VCaP (cell line): Measurements from ENCODE around the gene SNRNP48.

Experiments used
- H3K27ac ChIP-seq: fragments of 450-650 bp; 2 replicates; pipeline ENCODE4 v1.5.1; 2017
- CTCF ChIP-seq: fragments of 450-650 bp; conservative IDR thresholded peaks from 2 replicates; pipeline ENCODE4 v1.5.1; 2017; ENCODE audit warnings: mild to moderate bottlenecking, moderate library complexity

Gene SNRNP48

GRCh38 chr6:7646394-7646793 lies 56.4 kb downstream of the SNRNP48 start:
- no peak for TF ChIP-seq CTCF
- no peak overlapping the region for H3K27ac ChIP-seq

GRCh38 chr6:7647504-7647903 lies 57.5 kb downstream of the SNRNP48 start:
- no peak for TF ChIP-seq CTCF
- H3K27ac ChIP-seq, result no peak overlapping the region

DNA sequence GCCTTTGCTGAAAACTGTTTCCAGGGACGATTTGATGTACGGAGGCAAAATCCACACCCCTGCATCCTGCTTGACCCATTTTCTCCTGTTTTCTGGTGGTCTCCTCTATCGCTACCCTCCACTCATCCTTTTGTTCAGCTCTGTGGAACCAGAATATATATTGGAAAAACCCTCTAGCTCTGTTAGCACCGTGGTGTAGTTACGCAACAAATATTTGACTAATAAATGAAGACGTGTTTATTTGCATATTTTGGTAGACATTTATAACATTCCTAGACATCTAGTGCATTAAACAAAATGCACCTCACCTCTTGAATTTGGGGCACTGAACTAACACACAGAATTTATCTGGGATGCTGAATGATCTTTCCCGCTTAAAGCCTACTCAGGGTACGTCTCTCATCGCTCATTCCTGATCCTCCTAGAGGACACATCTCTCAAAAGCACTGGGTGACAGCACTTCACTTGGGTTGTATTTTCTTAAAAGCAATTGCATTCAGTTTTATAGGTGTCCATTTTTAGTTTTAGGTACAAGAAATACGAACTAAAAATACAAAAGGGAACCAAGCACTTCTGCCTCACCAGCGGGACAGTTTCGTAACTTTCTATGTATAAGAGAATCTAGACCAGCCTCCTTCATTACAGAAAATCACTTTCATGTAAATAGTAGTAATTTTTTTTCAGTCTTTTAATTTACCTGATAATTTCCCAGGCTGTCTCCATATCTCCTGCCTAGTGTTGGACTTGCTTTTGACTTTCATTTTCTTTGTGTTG lies 59.2 kb downstream of the SNRNP48 start:
- TF ChIP-seq CTCF, result no peak

DNA sequence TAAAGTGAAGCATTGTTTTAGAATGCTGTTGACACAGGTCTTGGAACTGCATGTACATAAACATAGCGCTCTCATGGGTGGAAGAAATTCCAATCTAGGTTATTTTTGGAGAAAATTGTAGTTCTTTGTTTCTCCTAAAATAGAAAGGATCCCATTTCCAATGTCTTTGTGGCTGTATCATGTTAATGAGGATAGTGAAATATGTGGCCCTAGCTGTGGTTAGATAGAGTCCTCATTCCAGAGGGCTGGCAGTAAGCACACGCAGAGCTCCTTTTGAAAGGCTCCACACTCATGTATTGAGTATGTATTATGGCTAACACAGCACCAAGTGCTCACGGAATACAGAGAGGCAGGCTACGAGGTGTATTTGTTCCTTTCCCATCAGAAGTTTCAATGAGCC lies 60.9 kb downstream of the SNRNP48 start:
- H3K27ac ChIP-seq, result no peak overlapping the region
- no peak for TF ChIP-seq CTCF

More for the DNA sequence above, 59.2 kb downstream of the SNRNP48 start:
- H3K27ac ChIP-seq, result no peak overlapping the region

DNA sequence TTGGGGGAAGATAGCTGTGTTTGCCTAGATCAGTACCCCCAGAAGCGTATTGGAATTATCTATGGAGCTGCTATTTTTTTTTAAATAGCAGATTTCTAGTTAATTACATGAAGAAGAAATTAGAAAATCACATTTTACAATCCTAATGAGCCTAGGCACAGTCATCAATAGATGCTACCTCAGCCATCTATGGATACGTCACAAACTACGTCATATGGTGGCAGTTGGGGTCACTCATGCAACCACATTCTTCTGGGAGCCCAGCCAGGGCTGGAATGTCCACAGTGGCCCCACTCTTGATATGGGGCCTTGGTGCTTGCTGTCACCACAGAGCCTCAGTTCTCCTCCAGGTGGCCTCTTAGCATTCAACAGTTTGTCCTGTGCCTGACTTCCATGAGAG lies 63.0 kb downstream of the SNRNP48 start:
- no peak overlapping the region for H3K27ac ChIP-seq
- no peak for TF ChIP-seq CTCF

DNA sequence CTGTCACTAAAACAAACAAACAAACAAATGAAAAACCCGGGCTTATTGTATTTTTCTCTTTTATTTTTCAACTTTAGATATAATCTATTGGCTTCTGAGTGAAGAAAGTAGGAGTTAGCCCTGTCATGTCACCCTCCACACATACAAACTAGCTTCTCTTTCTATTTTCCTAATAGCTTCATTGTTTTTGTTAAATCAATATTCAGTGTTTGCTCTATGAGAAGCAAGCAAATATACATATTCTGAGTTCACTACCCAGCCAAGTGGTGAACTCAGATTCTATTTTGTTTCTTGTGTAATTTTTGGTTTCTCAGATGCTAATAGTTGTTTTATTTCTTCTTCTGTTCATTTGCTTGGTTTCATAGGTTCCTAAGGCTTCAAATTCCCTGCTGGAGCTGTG lies 66.4 kb downstream of the SNRNP48 start:
- H3K27ac ChIP-seq, result peak overlapping the region; percentile 31
- TF ChIP-seq CTCF, result no peak

- no peak overlapping the region for H3K27ac ChIP-seq
- TF ChIP-seq CTCF, result no peak
These were observed 68.5 kb downstream of the SNRNP48 start for GRCh38 chr6:7658543-7658942.
